ENCODE data around the gene DISC1.
"Not testable (repeated sequence)": the region's sequence is repeated elsewhere in the genome, so short reads cannot be mapped to it uniquely, and the experiment has no call there.

DISC1 gene

GRCh38 chr1:231626535-231626950 lies at the start of gene DISC1:
Gene DISC1 (plus strand): TSS chr1:231626790. CDS start chr1:231626868, 78 bp downstream.
- peak; percentile 94 to 95 (median 95) for DNase-seq

- DNase-seq: no peak
Measured at GRCh38 chr1:231576804-231577718, 49.5 kb upstream of the DISC1 start.

- no peak for DNase-seq
Measured at GRCh38 chr1:231580874-231581273, 45.7 kb upstream of the DISC1 start.

- no peak for DNase-seq
Measured at GRCh38 chr1:231581859-231582258, 44.7 kb upstream of the DISC1 start.

- DNase-seq: no peak
Measured at GRCh38 chr1:231583376-231583775, 43.2 kb upstream of the DISC1 start.

GRCh38 chr1:231584117-231584516 lies 42.5 kb upstream of the DISC1 start:
- DNase-seq: peak; percentile 40 to 64 (median 47)

- DNase-seq: peak in 2 of 3 donors; percentile 61 to 66
Measured at GRCh38 chr1:231584921-231585320, 41.7 kb upstream of the DISC1 start.

- DNase-seq: peak; percentile 76 to 86 (median 83)
Measured at GRCh38 chr1:231590453-231591198, 36.0 kb upstream of the DISC1 start.

- DNase-seq: no peak
Measured at GRCh38 chr1:231591466-231591865, 35.1 kb upstream of the DISC1 start.

GRCh38 chr1:231592809-231593208 lies 33.8 kb upstream of the DISC1 start:
- no peak for DNase-seq

GRCh38 chr1:231593264-231593663 lies 33.3 kb upstream of the DISC1 start:
- DNase-seq: not testable (repeated sequence)

GRCh38 chr1:231594123-231594522 lies 32.5 kb upstream of the DISC1 start:
- no peak for DNase-seq

GRCh38 chr1:231594749-231595148 lies 31.8 kb upstream of the DISC1 start:
- DNase-seq: no peak

- DNase-seq: peak in 2 of 3 donors; percentile 44 to 49
Measured at GRCh38 chr1:231596337-231596791, 30.2 kb upstream of the DISC1 start.

- DNase-seq: no peak
Measured at GRCh38 chr1:231597971-231598370, 28.6 kb upstream of the DISC1 start.

- DNase-seq: no peak
Measured at GRCh38 chr1:231600458-231600976, 26.1 kb upstream of the DISC1 start.

GRCh38 chr1:231601824-231602672 lies 24.5 kb upstream of the DISC1 start:
- DNase-seq: no peak

- no peak for DNase-seq
Measured at GRCh38 chr1:231602673-231602984, 24.0 kb upstream of the DISC1 start.

- DNase-seq: peak; percentile 72 to 82 (median 72)
Measured at GRCh38 chr1:231603598-231604275, 22.9 kb upstream of the DISC1 start.

- DNase-seq: no peak
Measured at GRCh38 chr1:231604276-231604621, 22.3 kb upstream of the DISC1 start.

- DNase-seq: no peak
Measured at GRCh38 chr1:231605149-231606100, 21.2 kb upstream of the DISC1 start.
